NCI-H510A (cell line): ENCODE data around the gene VSIG10L2.

Experiments
- DNase-seq: peaks from one replicate; lab custom pipeline; 2025; lab: John Stamatoyannopoulos, UW

The VSIG10L2 gene

DNA sequence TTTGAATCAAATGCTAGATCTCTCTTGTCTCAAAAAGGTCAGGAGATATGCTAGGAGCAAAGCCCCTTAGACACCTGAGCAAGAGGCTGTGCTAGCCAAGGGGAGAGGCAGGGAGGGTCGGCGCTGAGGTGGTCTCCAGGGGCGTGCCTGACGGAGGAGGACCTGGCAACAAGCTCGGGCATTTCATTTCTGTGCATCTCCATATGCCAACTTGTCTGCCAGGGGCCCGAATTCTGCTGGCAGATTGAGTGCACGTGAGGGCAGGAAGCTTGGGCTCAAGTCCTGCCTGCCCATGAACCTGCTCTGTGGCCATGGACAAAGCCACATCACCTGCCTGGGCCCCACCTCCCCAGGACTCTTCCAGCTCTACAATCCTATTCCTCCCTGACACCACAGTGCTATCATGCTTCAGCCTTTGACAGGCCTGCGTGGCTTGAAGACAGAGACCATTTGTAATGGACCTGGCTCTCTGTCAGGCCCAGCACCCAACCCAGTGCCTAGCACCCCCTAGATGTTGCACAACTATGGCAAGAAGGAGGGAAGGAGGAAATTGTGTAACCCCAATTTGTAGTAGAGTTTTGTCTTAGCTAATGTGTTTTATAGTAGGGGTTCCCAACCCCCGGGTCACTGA is 16.3 kb upstream of the VSIG10L2 start:
- no peak for DNase-seq

DNA sequence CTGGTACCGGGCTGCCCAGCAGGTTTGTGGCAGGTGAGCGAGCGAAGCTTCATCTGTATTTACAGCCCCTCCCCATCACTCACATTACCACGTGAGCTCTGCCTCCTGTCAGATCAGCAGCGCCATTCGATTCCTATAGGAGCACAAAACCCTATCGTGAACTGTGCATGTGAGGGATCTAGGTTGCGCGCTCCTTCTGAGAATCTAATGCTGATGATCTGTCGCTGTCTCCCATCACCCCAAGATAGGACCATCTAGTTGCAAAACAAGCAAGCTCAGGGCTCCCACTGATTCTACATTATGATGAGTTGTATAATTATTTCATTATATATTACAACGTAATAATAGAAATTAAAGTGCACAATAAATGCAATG is 15.8 kb upstream of the VSIG10L2 start:
- DNase-seq = no peak

DNA sequence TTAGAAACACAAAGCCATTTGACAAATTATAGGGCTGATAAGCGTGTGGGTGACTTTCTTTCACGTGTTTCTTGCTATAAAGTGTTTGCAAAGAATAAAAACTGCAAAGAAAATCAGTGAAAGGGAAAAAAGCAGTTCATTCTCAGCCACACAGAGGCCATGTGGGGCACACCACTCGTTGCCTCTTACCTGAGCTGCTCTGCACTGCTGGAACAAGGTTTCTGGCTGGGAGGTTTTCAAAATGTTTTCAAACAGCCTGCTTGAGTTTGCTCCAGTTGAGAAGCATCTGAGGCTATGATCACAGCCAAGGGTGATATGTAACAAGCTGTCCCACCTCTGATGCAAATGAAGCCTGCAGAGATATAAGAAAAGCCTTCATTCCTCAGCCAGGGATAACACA is 14.7 kb upstream of the VSIG10L2 start:
- DNase-seq = no peak

DNA sequence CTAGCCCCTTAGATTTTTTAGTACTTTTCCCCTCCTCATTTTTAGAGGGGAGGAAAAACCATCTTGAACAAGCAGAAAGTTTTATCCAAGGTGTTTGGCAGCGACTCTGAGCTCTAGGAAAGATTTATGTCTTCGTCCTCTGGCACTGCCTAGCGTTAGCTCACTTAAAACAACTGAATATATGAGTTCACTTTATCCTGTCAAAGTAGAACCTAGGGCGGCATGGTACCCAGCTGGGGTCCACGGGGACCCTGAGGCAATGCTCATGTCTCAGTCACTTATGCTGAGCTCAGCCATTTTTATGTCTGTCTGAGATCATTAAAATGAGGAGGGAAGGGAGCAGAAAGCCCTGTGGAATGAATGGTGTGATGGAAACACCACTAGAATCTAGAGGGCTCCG is 14.2 kb upstream of the VSIG10L2 start:
- DNase-seq = no peak

DNA sequence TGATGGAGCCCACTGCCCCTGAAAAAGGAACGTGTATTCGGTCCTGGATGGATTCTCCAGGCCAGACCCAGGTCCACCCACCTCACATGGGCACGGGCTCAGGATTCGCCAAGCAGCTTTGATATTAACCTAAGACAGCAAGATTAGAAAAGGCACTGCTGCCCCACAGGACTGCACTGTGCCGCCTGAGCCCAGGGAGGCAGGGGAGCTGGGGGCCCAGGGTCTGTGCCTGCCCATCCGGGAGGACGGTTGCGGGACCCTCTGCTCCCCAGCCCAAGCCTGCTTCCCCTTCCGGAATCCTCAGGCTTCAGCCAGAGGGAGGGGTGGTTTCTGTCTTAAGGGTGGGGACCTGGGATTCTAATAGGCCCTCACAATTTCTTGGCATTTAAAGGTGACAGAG is 13.5 kb upstream of the VSIG10L2 start:
- DNase-seq = no peak

DNA sequence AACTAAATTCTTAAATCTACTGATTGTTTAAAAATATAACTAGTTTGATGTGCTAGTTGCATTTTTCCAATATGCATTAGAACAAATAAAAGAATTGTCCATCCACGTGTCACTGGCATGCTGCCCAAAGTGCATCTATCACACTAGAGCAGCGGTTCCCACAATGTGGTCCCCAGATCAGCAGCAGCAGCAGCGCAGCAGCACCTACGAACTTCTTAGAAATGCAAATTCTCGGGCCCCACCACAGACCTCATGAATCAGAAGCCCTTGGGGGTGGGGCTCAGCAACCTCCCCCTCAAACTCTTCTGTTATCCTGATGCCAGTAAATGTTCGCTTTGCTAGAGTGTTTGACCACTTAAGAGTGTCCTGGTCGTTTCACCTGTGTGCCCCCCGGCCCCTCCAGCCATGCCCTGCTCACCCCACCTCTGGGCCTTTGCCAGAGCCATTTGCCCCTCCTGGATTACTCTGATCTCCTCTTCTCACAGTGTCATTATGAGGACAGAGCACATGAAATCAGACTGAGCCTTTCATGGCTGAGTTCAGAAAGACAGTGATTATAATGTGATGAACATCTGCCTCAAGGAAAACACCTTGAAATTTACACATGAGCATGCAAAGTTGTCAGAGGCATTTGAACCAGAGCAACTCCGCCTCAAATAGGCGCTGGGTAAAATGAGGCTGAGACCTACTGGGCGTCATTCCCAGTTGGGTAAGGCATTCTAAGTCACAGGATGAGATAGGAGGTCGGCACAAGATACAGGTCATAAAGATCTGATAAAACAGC is 12.6 kb upstream of the VSIG10L2 start:
- DNase-seq = no peak

DNA sequence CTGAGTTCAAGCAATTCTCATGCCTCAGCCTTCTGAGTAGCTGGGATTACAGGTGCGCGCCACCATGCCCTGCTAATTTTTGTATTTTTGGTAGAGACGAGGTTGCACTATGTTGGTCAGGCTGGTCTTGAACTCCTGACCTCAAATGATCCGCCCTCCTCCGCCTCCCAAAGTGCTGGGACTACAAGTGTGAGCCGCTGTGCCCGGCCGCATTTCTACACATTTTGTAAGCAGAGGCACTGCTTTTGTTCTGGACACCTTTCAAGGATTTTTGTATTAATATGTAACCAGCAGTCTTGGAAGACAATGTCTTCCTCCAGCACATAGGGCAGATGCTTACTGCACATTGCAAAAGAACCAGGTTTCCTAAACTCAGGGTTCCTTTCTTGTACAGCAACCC is 11.4 kb upstream of the VSIG10L2 start:
- DNase-seq = no peak

DNA sequence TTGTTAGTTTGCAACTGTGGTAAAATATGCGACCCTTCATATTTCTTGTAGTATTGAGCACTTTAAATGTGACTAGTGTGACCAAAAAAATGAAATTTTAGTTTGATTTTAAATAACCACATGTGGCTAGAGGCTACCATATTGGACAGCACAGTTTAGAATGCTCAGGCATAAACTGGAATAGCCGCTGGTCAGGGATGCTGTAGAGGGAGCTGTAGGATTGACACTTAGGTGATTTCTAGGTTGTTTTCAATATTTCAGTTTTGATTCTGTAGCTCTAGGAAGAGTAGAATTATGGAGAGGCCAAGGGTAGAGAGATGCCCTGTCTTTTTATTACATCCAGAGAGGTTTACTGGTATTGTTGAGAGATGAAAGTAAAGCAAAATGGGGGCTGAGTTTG is 10.8 kb upstream of the VSIG10L2 start:
- no peak for DNase-seq

DNA sequence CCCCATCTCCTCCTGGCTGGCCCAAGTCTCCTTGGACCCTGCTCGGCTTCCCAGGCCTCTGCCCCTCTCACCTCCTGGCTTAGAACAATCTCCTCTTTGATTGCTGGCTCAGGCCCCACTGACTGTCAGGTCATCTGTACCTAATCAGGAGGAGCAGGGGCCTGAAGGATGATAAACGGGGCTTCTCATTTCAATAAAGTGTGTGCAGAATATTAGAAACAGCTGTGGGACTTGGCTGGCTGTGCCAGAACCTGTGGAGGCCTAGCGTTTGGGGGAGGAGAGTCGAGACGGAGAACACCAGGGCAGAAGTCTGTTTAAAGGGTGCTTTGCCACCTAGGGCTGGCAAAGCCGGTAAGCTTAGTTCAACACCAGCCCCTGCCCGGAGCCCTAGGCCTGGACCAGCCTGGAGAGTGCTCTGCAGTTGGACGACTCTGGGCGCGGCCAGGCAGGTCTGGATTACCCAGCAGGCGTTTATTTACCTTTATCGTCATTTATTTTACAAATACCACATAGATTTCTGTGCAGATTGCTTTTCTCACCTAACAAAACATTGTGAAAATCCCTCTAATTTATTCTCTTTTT is 10.1 kb upstream of the VSIG10L2 start:
- no peak for DNase-seq

DNA sequence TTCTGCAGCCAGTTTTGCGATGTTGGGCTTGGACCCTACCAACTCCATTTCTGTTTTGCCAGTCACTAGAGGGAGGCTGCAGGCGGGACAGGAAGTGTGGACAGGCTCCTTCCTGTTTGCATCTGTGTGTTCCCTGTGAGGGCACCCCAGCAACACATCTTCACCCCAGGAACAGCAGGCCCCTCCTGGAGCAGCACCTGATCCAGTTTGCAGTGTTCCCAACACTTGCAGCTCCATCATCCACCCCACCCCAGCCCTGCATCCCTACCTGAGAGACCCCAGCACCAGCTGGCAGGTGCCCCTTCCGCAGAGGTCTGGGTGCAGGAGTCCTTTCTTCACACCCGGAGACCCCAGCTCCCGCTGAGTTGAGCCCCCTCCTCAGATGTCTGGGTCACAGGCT is 7.4 kb upstream of the VSIG10L2 start:
- no peak for DNase-seq

DNA sequence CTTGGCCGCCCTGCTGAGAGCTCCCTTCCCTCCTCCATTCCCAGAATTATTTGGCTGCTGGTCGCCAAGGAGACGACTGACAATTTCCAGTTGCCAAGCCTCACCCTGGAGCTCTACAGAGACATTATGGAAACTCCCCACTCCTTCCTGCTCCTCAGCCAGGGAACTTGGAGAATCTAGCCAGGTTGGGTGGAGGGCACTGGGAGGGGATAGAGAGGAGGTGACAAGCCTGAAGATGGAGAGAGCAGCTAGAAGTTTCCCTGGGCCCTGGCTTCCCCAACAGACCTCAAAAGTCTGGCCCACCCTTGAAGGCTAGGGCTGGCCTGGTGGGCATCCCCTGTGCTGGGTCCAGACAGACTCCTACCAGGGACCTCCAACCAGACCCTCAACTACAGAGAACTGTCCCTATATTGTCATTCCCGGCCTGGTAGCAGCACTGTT is 6.7 kb upstream of the VSIG10L2 start:
- DNase-seq = no peak

DNA sequence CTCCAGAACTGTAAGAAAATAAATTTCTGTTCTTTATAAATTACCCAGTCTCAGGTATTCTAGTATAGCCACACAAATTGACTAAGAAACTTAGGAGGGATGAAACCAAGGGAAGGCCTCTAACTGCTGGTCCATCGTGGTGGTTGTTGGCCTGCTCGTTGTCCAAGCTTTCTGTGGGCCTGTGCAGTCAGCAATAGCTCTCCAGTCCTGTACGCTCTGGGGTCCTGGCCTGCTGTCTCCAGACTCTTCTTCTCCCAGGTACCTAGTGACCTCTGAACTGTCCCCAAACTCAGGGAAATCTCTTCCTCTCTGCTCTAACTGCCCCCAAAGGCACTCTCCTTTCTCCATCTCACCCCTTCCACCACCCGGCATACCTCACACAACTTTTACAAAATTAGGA is 5.7 kb upstream of the VSIG10L2 start:
- DNase-seq = no peak

DNA sequence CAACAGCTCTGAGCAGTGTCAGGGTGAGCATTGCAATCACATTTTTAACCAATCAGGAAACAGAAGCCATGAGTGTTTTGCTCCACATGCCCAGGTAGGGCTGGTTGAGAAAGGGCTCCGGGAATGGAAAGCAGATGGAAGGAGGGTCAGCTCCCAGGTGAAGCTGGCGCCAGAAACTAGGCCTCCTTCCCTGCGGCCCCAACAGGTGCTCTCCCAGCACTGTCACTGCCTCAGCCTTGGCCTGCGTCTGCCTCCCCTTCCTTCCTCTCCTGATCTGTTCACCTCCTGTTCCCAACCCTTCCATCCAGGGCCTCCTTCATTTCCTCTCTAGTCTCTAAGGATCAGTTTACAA is 4.6 kb upstream of the VSIG10L2 start:
- peak; percentile 44 for DNase-seq

DNA sequence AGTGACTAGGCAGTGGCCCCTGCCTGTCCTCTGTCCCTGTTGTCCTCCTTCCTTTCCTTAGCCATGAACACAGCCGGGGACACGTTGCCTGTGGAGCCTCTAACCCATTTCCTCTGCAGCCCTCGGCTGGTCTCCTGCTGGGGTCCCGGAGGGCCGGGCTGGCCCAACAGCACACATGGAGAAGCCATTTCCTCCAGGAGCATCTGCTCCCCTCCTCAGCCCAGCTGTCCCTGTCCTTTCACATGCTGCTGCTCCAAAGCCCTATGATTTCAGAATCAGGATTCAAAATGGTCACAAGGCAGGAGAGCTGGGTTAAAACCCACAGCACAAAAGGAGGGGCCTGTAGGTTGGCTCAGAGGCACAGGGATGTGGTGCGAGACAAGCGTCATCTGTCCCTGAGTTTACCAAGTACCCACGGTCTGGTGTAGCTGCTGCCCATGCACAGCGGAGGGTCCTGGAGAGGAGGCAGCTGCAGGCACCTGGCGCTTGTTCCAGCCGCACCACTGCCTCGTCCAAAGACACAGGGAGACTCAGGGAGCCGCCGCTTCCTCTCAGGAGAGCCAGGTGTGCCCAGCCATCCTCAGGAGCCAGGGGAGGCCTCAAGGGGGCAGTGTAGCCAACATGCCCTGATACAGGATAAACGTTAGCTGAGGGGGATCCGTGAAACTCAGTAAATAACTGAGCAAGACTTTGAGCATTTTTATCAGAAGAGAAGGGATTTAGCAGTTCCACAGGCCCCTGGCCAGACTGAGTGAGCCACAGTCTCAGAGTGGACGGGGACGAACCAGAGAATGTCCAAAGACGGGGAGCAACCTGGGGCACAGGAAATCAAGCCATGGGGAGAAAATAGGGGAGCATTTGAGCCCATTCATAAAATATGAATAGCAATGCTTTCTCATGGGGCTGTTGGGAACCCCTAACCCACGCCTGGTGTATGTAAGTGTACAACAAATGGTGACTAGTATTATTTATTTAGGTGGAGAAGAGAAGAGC is 3.9 kb upstream of the VSIG10L2 start:
- DNase-seq = peak; percentile 94

DNA sequence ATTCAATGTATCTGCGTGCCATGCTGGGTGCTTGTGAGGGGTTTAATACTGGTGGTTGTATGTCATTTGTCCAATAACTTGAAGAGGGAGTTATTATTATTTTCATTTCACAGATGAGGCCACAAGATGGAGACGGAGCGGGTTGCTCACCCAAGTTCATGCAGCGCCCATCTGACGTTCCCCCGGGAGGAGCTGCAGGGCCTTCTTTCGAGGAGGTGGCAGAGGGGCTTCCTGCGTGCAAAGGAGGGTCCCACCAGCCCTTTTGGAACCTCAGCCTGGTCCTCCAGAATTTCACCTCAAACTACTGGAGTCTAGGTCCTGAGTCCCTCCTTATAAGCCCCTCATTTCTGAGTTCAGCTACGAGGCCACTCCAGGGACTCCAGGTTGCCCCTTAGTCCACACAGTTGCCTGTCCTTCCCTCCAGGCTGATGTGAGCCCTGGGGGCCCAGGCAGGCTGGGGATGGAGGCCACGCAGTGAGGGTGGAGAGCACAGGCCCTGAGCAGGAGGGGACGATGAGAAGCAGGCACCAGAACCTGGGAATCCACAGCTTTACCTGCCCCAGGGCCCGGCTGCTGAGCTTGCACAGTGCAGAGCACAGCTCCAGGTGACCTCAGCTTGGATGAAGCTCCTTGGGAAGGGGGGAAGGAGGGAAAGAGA is 2.9 kb upstream of the VSIG10L2 start:
- DNase-seq = no peak

DNA sequence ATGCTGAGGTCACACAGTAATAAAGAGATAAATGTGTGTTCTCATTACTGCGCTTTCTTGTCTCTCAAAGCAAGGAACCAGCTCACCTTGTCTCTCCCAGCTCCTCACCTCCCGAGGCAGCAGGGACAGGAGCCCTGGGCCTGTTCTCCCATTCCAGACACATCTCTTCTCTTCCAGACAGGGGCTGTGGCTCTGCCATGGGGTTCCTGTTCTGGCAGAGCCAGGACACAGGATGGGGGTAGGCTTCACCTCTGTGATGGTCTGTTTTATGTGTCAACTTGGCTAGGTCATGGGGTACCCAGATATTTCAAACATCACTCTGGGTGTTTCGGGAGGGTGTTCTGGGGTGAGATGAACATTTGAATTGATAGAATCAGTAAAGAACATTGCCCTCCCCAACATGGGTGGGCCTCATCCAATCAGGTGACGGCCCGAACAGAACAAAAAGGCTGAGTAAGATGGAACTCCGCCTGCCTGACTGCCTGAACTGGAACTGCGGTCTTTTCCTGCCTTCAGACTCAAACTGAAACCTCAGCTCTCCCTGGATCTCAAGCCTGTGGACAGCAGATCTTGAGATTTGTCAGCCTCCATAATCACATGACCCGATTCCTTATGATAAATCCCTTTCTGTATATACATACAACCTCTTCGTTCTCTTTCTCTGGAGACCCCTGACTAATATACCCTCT is 2.0 kb upstream of the VSIG10L2 start:
- DNase-seq = no peak

DNA sequence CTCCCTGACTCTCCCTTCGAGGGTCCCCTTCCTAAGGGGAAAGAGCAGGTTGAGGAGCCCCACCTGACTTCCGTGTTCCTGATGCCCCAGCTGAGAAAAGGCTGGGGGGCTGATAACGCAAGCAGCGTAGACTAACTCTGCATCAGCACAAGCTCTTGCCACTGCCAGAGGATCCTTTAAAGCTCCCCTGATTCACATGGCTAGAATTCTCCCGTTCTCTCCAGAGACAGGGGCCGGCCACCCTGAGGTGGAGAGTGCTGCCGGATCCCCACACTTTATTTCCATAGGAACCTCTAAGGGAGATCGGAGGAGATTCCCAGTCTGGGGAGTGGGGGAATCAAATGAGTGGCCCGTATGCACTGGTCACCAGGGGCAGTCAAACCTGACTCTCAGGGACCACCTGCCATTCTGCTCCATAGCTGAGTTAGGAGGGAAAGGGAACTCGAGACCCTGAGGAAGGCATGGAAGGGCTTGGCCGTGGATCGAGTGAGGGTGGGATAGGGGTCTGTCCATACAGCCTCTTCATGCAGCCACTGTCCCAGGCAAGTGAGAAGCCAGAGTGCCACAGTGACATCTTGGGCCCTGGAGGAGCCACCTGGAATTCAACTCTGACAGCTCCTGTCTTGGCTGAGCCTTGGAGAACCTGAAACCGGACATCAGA is 1.4 kb upstream of the VSIG10L2 start:
- no peak for DNase-seq

DNA sequence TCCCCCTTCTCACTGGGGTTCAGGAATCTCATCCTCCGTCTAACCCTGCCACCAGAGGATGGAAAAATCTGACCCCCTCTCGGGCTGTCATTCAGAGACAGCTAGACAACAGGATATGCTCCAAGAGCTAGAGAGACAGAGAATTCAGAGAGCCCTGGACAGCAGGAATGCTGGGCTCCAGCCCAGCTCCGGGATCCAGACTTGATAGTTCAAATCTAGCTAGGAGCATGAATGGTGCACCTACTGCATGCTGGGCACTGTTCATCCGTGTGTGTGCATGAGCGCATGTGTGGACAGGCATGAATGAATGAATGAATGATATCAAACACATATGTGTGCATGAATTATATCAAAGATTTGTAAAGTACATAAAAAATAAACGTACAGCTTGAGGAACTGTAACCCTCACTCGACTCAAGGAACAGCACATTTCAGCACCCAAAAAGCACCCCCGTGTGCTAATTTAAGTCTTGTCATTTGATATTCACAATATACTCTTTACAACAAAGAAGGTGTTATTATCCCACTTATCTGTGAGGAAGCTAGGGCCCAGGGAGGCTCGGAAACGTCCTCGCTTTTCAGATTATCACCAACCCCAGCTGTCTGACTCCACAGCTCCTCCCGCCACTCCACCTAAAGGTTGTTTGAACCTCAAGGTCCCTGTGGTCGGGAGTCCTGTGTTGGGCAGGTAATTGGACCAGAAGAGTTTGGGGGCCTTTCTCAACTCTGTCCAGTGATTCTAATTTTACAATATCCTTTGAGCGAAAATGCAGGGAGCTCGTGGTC is 640 bp upstream of the VSIG10L2 start:
- DNase-seq = no peak

DNA sequence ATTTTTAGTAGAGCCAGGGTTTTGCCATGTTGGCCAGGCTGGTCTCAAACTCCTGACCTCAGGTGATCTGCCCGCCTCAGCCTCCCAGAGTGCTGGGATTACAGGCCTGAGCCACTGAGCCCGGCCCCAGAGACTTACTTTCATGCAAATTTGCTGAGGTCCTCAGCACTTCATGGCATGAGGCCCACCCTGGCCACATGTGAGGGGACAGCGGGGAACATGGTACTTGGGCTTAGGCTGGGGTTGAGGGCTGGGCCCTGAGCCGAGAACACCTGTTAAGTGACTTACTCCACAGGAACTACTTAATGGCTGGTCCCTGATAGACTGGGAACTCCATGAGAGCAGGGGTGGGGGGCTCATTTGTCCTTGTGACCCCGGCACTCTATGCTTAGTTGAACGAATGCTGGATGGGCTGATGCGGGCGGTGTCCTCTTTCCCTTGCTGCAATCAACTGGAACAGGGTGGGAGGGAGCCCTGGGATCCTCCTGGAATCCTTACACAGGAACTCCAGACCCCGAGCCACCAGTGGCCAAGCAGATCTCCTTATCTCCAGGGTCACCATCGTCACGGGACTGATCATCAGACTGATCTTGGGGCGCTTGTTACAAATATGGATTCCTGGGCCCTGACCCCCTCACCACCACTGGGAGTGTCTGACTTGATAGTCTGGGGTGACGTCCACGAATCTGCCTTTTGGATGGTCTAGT is 1.0 kb downstream of the VSIG10L2 start:
- no peak for DNase-seq
